GM18508 (cell line): ENCODE data around the gene FADD.
"Not testable (repeated sequence)": the region's sequence is repeated elsewhere in the genome, so short reads cannot be mapped to it uniquely, and the experiment has no call there.

Source experiments
- ATAC-seq: cut with Tn5 transposase; IDR thresholded peaks from one replicate; pipeline ENCODE4 v1.9.1; 2021; ENCODE audit warnings: moderate number of reproducible peaks; ENCODE audit not compliant: insufficient read depth, unreplicated experiment

Gene FADD

GRCh38 chr11:70176940-70177689, 26.0 kb upstream of the FADD start:
- ATAC-seq = no peak

GRCh38 chr11:70180906-70181305, 22.2 kb upstream of the FADD start:
- ATAC-seq = no peak

GRCh38 chr11:70182266-70182665, 20.8 kb upstream of the FADD start:
- no peak for ATAC-seq

GRCh38 chr11:70183032-70183431, 20.1 kb upstream of the FADD start:
- no peak for ATAC-seq

- ATAC-seq = no peak
Observed at GRCh38 chr11:70183483-70184176, 19.5 kb upstream of the FADD start.

- no peak for ATAC-seq
Observed at GRCh38 chr11:70184396-70184795, 18.7 kb upstream of the FADD start.

GRCh38 chr11:70185348-70186055, 17.6 kb upstream of the FADD start:
- ATAC-seq = no peak

GRCh38 chr11:70186420-70186819, 16.7 kb upstream of the FADD start:
- ATAC-seq = no peak

- no peak for ATAC-seq
Observed at GRCh38 chr11:70186936-70187335, 16.2 kb upstream of the FADD start.

- no peak for ATAC-seq
Observed at GRCh38 chr11:70187771-70188170, 15.3 kb upstream of the FADD start.

- no peak for ATAC-seq
Observed at GRCh38 chr11:70189622-70190021, 13.5 kb upstream of the FADD start.

GRCh38 chr11:70191495-70192140, 11.5 kb upstream of the FADD start:
- ATAC-seq = no peak

- no peak for ATAC-seq
Observed at GRCh38 chr11:70192666-70193410, 10.3 kb upstream of the FADD start.

- ATAC-seq = no peak
Observed at GRCh38 chr11:70193411-70194292, 9.4 kb upstream of the FADD start.

- ATAC-seq = no peak
Observed at GRCh38 chr11:70194792-70195791, 8.0 kb upstream of the FADD start.

GRCh38 chr11:70200212-70200844, 2.8 kb upstream of the FADD start:
- ATAC-seq = no peak

- not testable (repeated sequence) for ATAC-seq
Observed at GRCh38 chr11:70201047-70201446, 2.0 kb upstream of the FADD start.
